HepG2 (cell line): ENCODE measurements around the gene OR6S1. TPM values are rescaled to one million over a fixed set of nuclear protein-coding genes. Genes with fewer than 3 reads are reported as not detected.

Experiments used
- CEBPG ChIP-seq: IDR thresholded peaks from 2 replicates; pipeline ENCODE4 v1.6.1; 2016
- FOXP1 ChIP-seq, 2 experiments: fragments of 450-650 bp in 1 of 2; IDR thresholded peaks; 2 replicates each; pipeline ENCODE4 v1.6.1; 2017 to 2018; ENCODE audit warnings: antibody characterized with exemption in 1 of 2
- HDAC2 ChIP-seq: sonication (generic); formaldehyde crosslinking; IDR thresholded peaks from 2 replicates; pipeline ENCODE4 v1.4.0; 2020; ENCODE audit warnings: missing genetic modification reagents
- HOXA3 ChIP-seq: sonication (generic); formaldehyde crosslinking; IDR thresholded peaks from 2 replicates; pipeline ENCODE4 v1.5.0; 2020; ENCODE audit warnings: missing genetic modification reagents
- SIN3B ChIP-seq: fragments of 150-350 bp; IDR thresholded peaks from 2 replicates; pipeline ENCODE4 v1.6.1; 2014; ENCODE audit warnings: low read length
- TBX3 ChIP-seq: fragments of 450-650 bp; IDR thresholded peaks from 2 replicates; pipeline ENCODE4 v1.6.1; 2017; ENCODE audit warnings: antibody characterized with exemption, mild to moderate bottlenecking, inconsistent platforms, borderline replicate concordance
- TSC22D2 ChIP-seq: sonication (generic); formaldehyde crosslinking; IDR thresholded peaks from 2 replicates; pipeline ENCODE4 v1.5.1; 2020; ENCODE audit warnings: missing genetic modification reagents, mild to moderate bottlenecking, borderline replicate concordance
- YEATS4 ChIP-seq: sonication (generic); formaldehyde crosslinking; IDR thresholded peaks from 2 replicates; pipeline ENCODE4 v1.4.0; 2020; ENCODE audit warnings: missing genetic modification reagents, borderline replicate concordance
- ZMAT3 ChIP-seq: sonication (generic); formaldehyde crosslinking; conservative IDR thresholded peaks from 2 replicates; pipeline ENCODE4 v1.7.0; 2021; ENCODE audit warnings: missing genetic modification reagents
- ZNF121 ChIP-seq: sonication (generic); formaldehyde crosslinking; IDR thresholded peaks from 2 replicates; pipeline ENCODE4 v1.5.0; 2020; ENCODE audit warnings: mild to moderate bottlenecking, missing genetic modification reagents
- ZNF33B ChIP-seq: sonication (generic); formaldehyde crosslinking; IDR thresholded peaks from 2 replicates; pipeline ENCODE4 v1.5.1; 2020; ENCODE audit warnings: mild to moderate bottlenecking, missing genetic modification reagents
- ZNF34 ChIP-seq: sonication (generic); formaldehyde crosslinking; IDR thresholded peaks from 2 replicates; pipeline ENCODE4 v1.4.0; 2020; ENCODE audit warnings: mild to moderate bottlenecking, missing genetic modification reagents, borderline replicate concordance
- ZNF550 ChIP-seq: sonication (generic); formaldehyde crosslinking; IDR thresholded peaks from 2 replicates; pipeline ENCODE4 v1.4.0; 2020; ENCODE audit warnings: mild to moderate bottlenecking, missing genetic modification reagents, borderline replicate concordance
- ZNF562 ChIP-seq: sonication (generic); formaldehyde crosslinking; IDR thresholded peaks from 2 replicates; pipeline ENCODE4 v1.8.0; 2022; ENCODE audit warnings: missing genetic modification reagents, borderline replicate concordance
- ZNF776 ChIP-seq: sonication (generic); formaldehyde crosslinking; IDR thresholded peaks from 2 replicates; pipeline ENCODE4 v1.4.0; 2020; ENCODE audit warnings: mild to moderate bottlenecking, missing genetic modification reagents
- polyA plus RNA-seq, 8 experiments: library from polyadenylated mRNA; depleted of rRNA in 3 of 8; stranded (reverse) in 7 of 8; unstranded in 1 of 8; fragments of >200 nt; fragmentation: Illumina TruSeq in 4 of 8; extraction: Trizol in 4 of 8; gene quantifications; 2 replicates each; pipeline versions ENCODE4 v1.2.1 to v1.2.3, GENCODE V29; 2011 to 2016; ENCODE audit warnings: low read depth in 4 of 8, missing spikeins in 1 of 8, mixed read lengths in 1 of 8; ENCODE audit not compliant: insufficient read depth in 1 of 8
- total RNA-seq, 5 experiments: library from RNA; depleted of rRNA; stranded (reverse); fragments of >200 nt; fragmentation: Illumina TruSeq; extraction: Trizol; gene quantifications; 2 replicates each; pipeline ENCODE4 v1.2.3, GENCODE V29; 2016; ENCODE audit warnings: low read depth in 1 of 5
- TF ChIP-seq, protein P1 (sequence below): sonication (generic); formaldehyde crosslinking; conservative IDR thresholded peaks from 2 replicates; pipeline ENCODE4 v1.5.0; 2020; ENCODE audit warnings: missing genetic modification reagents
- TF ChIP-seq, protein P2 (sequence below): sonication (generic); formaldehyde crosslinking; IDR thresholded peaks from 2 replicates; pipeline ENCODE4 v1.4.0; 2020; ENCODE audit warnings: missing genetic modification reagents
- TF ChIP-seq, protein P3 (sequence below): sonication (generic); formaldehyde crosslinking; IDR thresholded peaks from 2 replicates; pipeline ENCODE4 v1.4.0; 2020; ENCODE audit warnings: missing genetic modification reagents, mild to moderate bottlenecking, borderline replicate concordance
- TF ChIP-seq, protein P4 (sequence below): sonication (generic); formaldehyde crosslinking; IDR thresholded peaks from 2 replicates; pipeline ENCODE4 v1.4.0; 2020; ENCODE audit warnings: mild to moderate bottlenecking, missing genetic modification reagents, borderline replicate concordance

OR6S1 gene
- total and polyA plus RNA-seq, 2 of the 13 experiments (the other 11 are each of a cell fraction or from before 2014, with no cell fraction given) = 0.09 TPM; not detected in 1

DNA sequence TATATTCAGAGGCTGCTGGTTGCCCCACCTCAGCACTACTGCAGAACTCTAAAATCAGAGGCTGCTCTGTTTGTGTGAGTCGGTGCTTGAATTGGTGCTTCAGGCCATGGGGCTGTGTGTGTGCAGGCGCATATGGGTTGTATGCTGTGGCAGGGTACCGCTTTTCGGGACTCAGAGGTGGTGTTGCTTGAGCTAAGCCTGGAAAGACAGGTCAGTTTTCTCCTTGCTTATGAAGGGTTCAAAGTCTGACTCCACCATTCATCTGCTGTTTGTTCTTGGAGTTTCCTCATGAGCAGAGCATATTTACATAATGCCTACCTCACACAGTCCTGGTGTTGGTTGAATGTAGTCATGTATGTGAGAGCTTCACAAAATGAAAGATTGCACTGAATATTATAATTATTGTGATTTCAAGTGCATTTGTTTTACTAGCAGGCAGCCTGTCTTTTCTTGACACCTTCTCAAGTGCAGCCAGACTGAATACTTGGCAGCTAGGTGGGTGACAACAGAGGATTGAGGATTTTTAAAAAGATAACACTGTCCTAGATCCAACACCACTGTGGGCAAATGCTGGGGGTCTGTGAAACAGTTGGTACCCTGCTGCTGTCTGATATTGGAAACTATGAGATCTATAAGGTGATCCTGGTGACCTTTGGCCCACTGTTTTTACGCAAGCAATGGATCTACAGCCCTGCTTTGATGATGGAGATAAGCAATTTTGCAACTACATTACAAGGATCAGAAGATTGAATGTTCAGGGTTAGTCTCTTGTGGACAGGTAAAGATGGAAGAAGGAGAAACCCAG lies 46.1 kb upstream of the OR6S1 start (continued):
- TF ChIP-seq, protein P1, sequence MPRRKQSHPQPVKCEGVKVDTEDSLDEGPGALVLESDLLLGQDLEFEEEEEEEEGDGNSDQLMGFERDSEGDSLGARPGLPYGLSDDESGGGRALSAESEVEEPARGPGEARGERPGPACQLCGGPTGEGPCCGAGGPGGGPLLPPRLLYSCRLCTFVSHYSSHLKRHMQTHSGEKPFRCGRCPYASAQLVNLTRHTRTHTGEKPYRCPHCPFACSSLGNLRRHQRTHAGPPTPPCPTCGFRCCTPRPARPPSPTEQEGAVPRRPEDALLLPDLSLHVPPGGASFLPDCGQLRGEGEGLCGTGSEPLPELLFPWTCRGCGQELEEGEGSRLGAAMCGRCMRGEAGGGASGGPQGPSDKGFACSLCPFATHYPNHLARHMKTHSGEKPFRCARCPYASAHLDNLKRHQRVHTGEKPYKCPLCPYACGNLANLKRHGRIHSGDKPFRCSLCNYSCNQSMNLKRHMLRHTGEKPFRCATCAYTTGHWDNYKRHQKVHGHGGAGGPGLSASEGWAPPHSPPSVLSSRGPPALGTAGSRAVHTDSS = no peak
- TF ChIP-seq ZMAT3 (CRISPR knock-in tag) (no peak), FOXP1 (IDR thresholded peaks at IDR 0.05) (no peak), FOXP1 (CRISPR knock-in tag; IDR thresholded peaks at IDR 0.05) (peak; percentile 64), ZNF121 (no peak), ZNF33B (CRISPR knock-in tag) (no peak; the same call in 1 of the 2 replicates), YEATS4 (peak; percentile 20; the same call in 1 of the 2 replicates), ZNF776 (no peak), TSC22D2 (CRISPR knock-in tag) (no peak), HOXA3 (CRISPR knock-in tag) (peak; percentile 59), SIN3B (no peak), ZNF550 (no peak), CEBPG (CRISPR knock-in tag) (peak; percentile 88), TBX3 (no peak), ZNF34 (CRISPR knock-in tag) (peak; percentile 47; the same call in 1 of the 2 replicates), ZNF562 (CRISPR knock-in tag) (no peak), HDAC2 (CRISPR knock-in tag) (peak; percentile 51; the same call in 1 of the 2 replicates)
- TF ChIP-seq, protein P2, sequence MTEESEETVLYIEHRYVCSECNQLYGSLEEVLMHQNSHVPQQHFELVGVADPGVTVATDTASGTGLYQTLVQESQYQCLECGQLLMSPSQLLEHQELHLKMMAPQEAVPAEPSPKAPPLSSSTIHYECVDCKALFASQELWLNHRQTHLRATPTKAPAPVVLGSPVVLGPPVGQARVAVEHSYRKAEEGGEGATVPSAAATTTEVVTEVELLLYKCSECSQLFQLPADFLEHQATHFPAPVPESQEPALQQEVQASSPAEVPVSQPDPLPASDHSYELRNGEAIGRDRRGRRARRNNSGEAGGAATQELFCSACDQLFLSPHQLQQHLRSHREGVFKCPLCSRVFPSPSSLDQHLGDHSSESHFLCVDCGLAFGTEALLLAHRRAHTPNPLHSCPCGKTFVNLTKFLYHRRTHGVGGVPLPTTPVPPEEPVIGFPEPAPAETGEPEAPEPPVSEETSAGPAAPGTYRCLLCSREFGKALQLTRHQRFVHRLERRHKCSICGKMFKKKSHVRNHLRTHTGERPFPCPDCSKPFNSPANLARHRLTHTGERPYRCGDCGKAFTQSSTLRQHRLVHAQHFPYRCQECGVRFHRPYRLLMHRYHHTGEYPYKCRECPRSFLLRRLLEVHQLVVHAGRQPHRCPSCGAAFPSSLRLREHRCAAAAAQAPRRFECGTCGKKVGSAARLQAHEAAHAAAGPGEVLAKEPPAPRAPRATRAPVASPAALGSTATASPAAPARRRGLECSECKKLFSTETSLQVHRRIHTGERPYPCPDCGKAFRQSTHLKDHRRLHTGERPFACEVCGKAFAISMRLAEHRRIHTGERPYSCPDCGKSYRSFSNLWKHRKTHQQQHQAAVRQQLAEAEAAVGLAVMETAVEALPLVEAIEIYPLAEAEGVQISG (CRISPR knock-in tag) = peak; percentile 63; the same call in 1 of the 2 replicates
- TF ChIP-seq, protein P3, sequence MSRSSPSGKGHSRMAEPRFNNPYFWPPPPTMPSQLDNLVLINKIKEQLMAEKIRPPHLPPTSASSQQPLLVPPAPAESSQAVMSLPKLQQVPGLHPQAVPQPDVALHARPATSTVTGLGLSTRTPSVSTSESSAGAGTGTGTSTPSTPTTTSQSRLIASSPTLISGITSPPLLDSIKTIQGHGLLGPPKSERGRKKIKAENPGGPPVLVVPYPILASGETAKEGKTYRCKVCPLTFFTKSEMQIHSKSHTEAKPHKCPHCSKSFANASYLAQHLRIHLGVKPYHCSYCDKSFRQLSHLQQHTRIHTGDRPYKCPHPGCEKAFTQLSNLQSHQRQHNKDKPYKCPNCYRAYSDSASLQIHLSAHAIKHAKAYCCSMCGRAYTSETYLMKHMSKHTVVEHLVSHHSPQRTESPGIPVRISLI = no peak
- TF ChIP-seq, protein P4, sequence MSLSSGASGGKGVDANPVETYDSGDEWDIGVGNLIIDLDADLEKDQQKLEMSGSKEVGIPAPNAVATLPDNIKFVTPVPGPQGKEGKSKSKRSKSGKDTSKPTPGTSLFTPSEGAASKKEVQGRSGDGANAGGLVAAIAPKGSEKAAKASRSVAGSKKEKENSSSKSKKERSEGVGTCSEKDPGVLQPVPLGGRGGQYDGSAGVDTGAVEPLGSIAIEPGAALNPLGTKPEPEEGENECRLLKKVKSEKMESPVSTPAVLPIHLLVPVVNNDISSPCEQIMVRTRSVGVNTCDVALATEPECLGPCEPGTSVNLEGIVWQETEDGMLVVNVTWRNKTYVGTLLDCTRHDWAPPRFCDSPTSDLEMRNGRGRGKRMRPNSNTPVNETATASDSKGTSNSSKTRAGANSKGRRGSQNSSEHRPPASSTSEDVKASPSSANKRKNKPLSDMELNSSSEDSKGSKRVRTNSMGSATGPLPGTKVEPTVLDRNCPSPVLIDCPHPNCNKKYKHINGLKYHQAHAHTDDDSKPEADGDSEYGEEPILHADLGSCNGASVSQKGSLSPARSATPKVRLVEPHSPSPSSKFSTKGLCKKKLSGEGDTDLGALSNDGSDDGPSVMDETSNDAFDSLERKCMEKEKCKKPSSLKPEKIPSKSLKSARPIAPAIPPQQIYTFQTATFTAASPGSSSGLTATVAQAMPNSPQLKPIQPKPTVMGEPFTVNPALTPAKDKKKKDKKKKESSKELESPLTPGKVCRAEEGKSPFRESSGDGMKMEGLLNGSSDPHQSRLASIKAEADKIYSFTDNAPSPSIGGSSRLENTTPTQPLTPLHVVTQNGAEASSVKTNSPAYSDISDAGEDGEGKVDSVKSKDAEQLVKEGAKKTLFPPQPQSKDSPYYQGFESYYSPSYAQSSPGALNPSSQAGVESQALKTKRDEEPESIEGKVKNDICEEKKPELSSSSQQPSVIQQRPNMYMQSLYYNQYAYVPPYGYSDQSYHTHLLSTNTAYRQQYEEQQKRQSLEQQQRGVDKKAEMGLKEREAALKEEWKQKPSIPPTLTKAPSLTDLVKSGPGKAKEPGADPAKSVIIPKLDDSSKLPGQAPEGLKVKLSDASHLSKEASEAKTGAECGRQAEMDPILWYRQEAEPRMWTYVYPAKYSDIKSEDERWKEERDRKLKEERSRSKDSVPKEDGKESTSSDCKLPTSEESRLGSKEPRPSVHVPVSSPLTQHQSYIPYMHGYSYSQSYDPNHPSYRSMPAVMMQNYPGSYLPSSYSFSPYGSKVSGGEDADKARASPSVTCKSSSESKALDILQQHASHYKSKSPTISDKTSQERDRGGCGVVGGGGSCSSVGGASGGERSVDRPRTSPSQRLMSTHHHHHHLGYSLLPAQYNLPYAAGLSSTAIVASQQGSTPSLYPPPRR (CRISPR knock-in tag) = peak; percentile 43; the same call in 1 of the 2 replicates
